GM10248 (cell line): Measurements from ENCODE around the gene WNT8B.
A peak's percentile ranks its signal among the peaks of the same experiment; 100 is the strongest.

Experiments used
- CTCF ChIA-PET: fragments of 300-600 bp; sonication (Branson Sonifier 250); formaldehyde crosslinking; extraction: SDS; loops from one replicate; lab custom pipeline; 2021; ENCODE audit warnings: antibody characterized with exemption; lab: Yijun Ruan, JAX
- POLR2A ChIA-PET: fragments of 350-650 bp; sonication (Branson Sonifier 250); formaldehyde crosslinking; extraction: SDS; loops from one replicate; lab custom pipeline; 2020; ENCODE audit warnings: antibody characterized with exemption; lab: Yijun Ruan, JAX
- DNase-seq: peaks from one replicate; pipeline ENCODE4 v3.0.0; 2012; ENCODE audit errors: extremely low spot score
- CTCF ChIP-seq: IDR thresholded peaks from 2 replicates; pipeline ENCODE4 v1.5.1; 2012; ENCODE audit warnings: mild to moderate bottlenecking, low read depth; ENCODE audit errors: extremely low read depth, missing control alignments, control extremely low read depth

The WNT8B gene

GRCh38 chr10:100528123-100528886 is 65.5 kb downstream of the WNT8B start:
- POLR2A ChIA-PET, result no interaction called here
- DNase-seq, result no peak
- no peak for TF ChIP-seq CTCF
- CTCF ChIA-PET, result interaction anchor here (1.1 to 3.7 kb wide), 3 partner anchors 10 to 682 kb away, joined by 3 to 25 read pairs (median 14); no protein-coding TSS in a partner anchor

- TF ChIP-seq CTCF, result no peak
- CTCF ChIA-PET, result interaction anchor here (0.6 to 3.3 kb wide), 2 partner anchors 11 to 264 kb away, joined by 3 to 25 read pairs; no protein-coding TSS in a partner anchor
- POLR2A ChIA-PET, result no interaction called here
These were observed 66.2 kb downstream of the WNT8B start for GRCh38 chr10:100528921-100529474.

GRCh38 chr10:100529475-100530298 is 66.9 kb downstream of the WNT8B start, which contains the start of gene NDUFB8:
Gene NDUFB8 (minus strand): TSS chr10:100529871. CDS start chr10:100529851, 20 bp downstream.
- TF ChIP-seq CTCF, result no peak
- ChIA-PET POLR2A (no interaction called here), CTCF (interaction anchor here (0.6 to 3.3 kb wide), 4 partner anchors 11 to 265 kb away, joined by 3 to 25 read pairs (median 4); no protein-coding TSS in a partner anchor)
- DNase-seq, result peak; percentile 84

More at GRCh38 chr10:100528921-100529474, 66.2 kb downstream of the WNT8B start:
- DNase-seq, result no peak

- ChIA-PET CTCF (interaction anchor here (5.1 kb wide), 1 partner anchor 13 kb away, joined by 34 read pairs; no protein-coding TSS in a partner anchor), POLR2A (no interaction called here)
- DNase-seq, result no peak
- TF ChIP-seq CTCF, result no peak
These were observed 69.0 kb downstream of the WNT8B start for GRCh38 chr10:100531761-100532160.
